HG03175 (cell line): ENCODE results near the gene MALSU1.

Experiments used
- ATAC-seq: cut with Tn5 transposase; IDR thresholded peaks from one replicate; pipeline ENCODE4 v1.9.1; 2021; ENCODE audit warnings: mild to moderate bottlenecking, moderate library complexity; ENCODE audit not compliant: unreplicated experiment

Gene MALSU1

GRCh38 chr7:23298885-23299769 is at the start of gene MALSU1:
TSS of gene MALSU1 (plus strand) at chr7:23299339. CDS start at chr7:23299353, 14 bp downstream.
- peak; percentile 99 for ATAC-seq

GRCh38 chr7:23249486-23249885 is 49.7 kb upstream of the MALSU1 start:
- no peak for ATAC-seq

- ATAC-seq: no peak
Measured at GRCh38 chr7:23254051-23254681, 45.0 kb upstream of the MALSU1 start.

GRCh38 chr7:23256731-23257130 is 42.4 kb upstream of the MALSU1 start:
- ATAC-seq: no peak

GRCh38 chr7:23260371-23260770 is 38.8 kb upstream of the MALSU1 start:
- no peak for ATAC-seq

GRCh38 chr7:23261843-23262452 is 37.2 kb upstream of the MALSU1 start:
- peak; percentile 86 for ATAC-seq

GRCh38 chr7:23264916-23265458 is 34.2 kb upstream of the MALSU1 start:
- no peak for ATAC-seq

GRCh38 chr7:23266918-23267317 is 32.2 kb upstream of the MALSU1 start:
- no peak for ATAC-seq

- ATAC-seq: no peak
Measured at GRCh38 chr7:23267357-23267756, 31.8 kb upstream of the MALSU1 start.

- no peak for ATAC-seq
Measured at GRCh38 chr7:23268167-23268566, 31.0 kb upstream of the MALSU1 start.

- no peak for ATAC-seq
Measured at GRCh38 chr7:23268746-23269145, 30.4 kb upstream of the MALSU1 start.

GRCh38 chr7:23272275-23272674 is 26.9 kb upstream of the MALSU1 start:
- no peak for ATAC-seq

GRCh38 chr7:23273141-23273599 is 26.0 kb upstream of the MALSU1 start:
- ATAC-seq: peak; percentile 96

- no peak for ATAC-seq
Measured at GRCh38 chr7:23275912-23276311, 23.2 kb upstream of the MALSU1 start.

- no peak for ATAC-seq
Measured at GRCh38 chr7:23276376-23276775, 22.8 kb upstream of the MALSU1 start.

- ATAC-seq: no peak
Measured at GRCh38 chr7:23276947-23277346, 22.2 kb upstream of the MALSU1 start.

- no peak for ATAC-seq
Measured at GRCh38 chr7:23277359-23277989, 21.7 kb upstream of the MALSU1 start.

GRCh38 chr7:23279819-23280525 is 19.2 kb upstream of the MALSU1 start:
- ATAC-seq: no peak

- ATAC-seq: no peak
Measured at GRCh38 chr7:23283086-23283485, 16.1 kb upstream of the MALSU1 start.

GRCh38 chr7:23284871-23285270 is 14.3 kb upstream of the MALSU1 start:
- ATAC-seq: no peak
